ENCODE measurements around the gene CCT4.
A peak's percentile ranks its signal among the peaks of the same experiment; 100 is the strongest.
"Not testable (repeated sequence)": the region's sequence is repeated elsewhere in the genome, so short reads cannot be mapped to it uniquely, and the experiment has no call there.

The CCT4 gene

GRCh38 chr2:61879351-61879750 lies 9.1 kb downstream of the CCT4 start:
- not testable (repeated sequence) for DNase-seq (ENCODE audit: low spot score)

GRCh38 chr2:61878761-61879160 lies 9.7 kb downstream of the CCT4 start:
- no peak for DNase-seq (ENCODE audit: low spot score)

GRCh38 chr2:61877571-61878245 lies 10.7 kb downstream of the CCT4 start:
- no peak for DNase-seq (ENCODE audit: low spot score)

DNA sequence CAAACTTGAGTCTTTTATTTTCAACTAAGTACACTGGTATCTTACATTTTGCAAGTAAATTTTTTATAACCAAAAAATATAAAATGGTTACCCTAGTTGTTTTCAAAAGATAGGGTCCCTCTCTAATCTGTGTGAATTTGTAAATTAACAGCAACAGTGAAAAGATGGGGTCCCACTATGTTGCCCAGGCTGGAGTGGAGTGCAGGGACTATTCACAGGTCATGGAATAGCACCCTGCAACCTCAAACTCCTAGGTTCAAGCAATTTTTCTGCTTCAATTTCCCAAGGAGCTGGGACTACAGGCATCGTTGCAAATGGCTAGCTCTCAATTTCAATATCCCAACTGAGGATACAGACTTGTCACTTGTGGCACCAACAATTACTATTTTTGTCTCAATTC lies 12.1 kb downstream of the CCT4 start:
- DNase-seq (ENCODE audit: low spot score): no peak

GRCh38 chr2:61866482-61867089 lies 21.9 kb downstream of the CCT4 start:
- DNase-seq (ENCODE audit: low spot score): not testable (repeated sequence)

- DNase-seq (ENCODE audit: low spot score): no peak
These were observed 26.4 kb downstream of the CCT4 start for GRCh38 chr2:61862085-61862484.

- no peak for DNase-seq (ENCODE audit: low spot score)
These were observed 31.2 kb downstream of the CCT4 start for GRCh38 chr2:61857224-61857623.

GRCh38 chr2:61855318-61855613 lies 33.2 kb downstream of the CCT4 start:
- DNase-seq (ENCODE audit: low spot score): no peak

DNA sequence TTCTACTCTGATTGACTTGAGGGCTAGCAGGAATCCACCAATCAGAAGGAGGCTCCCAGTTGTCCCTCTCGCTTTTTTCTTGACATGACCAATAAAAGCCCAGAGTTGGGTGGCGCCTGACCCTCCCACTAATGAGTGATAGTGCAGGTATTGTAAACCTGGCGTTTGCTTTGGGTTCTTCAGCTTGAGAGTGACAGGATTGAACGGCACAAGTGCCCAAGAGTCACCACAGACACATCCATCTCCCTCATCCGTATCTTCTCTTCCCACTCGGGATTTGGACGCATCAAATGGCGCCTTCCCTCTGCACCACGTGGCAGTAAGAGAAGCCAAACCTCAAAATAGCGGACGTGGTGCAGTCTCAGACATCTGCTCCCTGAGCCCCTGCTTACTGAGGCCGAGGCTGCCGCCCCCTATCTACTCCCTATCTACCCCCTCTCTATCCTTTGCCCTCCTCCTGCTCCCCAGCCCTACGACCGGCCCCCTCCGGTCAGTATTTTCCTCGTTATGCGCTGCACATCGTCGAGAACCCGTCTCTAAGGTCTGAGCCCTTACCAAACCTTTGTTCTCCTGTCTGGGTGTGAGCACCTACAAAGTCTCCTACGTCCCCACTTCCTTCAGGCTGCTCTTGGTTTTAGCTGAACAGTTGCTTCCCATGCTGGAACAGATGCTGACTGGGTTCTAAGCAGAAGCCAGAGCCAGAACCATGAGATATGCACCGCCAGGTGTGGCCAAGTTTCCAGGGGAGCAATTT lies 33.7 kb downstream of the CCT4 start:
- peak; percentile 100 for DNase-seq (ENCODE audit: low spot score)

GRCh38 chr2:61853847-61854563 lies 34.5 kb downstream of the CCT4 start, which contains the start of gene FAM161A:
Gene FAM161A, minus strand, starts transcription at chr2:61854060. Its CDS starts 19 bp downstream, at chr2:61854041.
- DNase-seq (ENCODE audit: low spot score): peak; percentile 89

DNA sequence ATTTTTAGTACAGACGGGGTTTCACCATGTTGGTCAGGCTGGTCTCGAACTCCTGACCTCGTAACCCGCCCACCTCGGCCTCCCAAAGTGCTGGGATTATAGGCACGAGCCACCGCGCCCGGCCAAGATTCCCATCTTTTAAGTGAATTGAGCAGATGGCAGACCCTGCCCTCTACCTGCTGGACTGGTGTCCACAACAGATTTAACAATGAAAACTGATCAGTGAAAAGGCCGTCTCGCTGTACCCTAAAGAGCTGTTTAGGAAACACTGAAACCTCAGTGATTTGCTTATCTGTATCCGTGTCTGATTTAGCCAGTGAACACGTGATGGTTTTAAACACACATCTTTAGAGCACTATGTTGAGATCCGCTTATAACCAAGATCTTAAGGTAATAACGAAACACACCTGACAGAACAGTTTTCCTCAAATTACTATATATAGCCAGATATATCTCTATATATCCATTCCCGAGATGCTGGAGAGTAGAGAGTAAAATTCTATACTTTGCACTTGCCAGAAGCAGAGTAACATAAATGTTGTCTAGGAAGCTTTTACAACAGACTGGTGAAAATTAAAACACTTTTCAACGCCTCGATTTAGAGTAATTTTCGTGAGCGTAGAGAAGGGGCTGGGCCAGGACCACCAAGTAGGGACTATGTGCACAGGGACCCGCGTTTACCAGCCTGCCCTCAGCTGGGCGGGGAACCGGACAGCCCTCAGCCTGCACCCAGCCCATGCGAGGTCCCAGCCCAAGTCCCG lies 35.2 kb downstream of the CCT4 start:
- DNase-seq (ENCODE audit: low spot score): peak; percentile 55

DNA sequence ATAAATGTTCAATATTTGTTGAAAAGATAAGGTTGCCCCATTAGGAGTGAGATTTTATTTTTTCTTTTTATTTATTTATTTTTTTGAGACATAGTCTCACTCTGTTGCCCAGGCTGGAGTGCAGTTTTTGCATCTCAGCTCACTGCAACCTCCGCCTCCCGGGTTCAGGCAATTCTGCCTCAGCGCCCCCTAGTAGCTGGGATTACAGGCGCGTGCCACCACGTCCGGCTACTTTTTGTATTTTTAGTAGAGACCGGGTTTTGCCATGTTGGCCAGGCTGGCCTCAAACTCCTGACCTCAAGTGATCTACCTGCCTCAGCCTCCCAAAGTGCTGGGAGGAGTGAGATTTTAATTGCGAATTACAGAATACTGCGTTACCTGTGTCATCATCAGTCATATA lies 37.2 kb downstream of the CCT4 start:
- DNase-seq (ENCODE audit: low spot score): not testable (repeated sequence)

DNA sequence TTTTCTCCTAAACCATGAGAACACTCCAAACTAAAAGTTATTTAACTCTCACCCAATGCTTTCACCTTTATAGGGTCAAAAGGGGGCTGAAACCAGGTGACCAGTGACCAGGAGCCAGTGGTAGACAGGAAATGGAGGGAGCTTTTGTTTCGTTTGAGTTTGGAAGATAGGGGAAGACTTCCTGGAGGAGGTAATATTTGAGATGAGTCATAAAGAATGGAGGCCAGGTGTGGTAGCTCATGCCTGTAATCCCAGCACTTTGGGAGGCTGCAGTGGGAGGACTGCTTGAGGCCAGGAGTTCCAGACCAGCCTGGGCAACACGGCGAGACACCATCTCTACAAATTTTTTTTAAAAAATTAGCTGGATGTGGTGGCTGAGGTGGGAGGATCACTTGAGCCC lies 43.1 kb downstream of the CCT4 start:
- no peak for DNase-seq (ENCODE audit: low spot score)

GRCh38 chr2:61841286-61841685 lies 47.2 kb downstream of the CCT4 start:
- DNase-seq (ENCODE audit: low spot score): no peak

- no peak for DNase-seq (ENCODE audit: low spot score)
These were observed 53.6 kb downstream of the CCT4 start for GRCh38 chr2:61834893-61835292.

DNA sequence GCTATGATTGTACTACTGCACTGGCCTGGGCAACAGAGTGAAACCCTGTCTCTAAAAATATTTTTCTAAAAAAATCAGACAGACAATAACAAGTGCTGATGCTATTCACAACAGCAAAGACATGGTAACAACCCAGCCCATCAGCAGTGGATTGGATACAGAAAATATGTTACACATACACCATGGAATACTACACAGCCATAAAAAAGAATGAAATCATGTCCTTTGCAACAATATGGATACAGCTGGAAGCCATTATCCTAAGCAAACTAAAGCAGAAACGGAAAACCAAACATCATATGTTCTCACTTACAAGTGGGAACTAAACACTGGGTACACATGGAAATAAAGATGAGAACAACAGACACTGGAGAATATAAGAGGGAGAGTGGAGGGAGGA lies 54.5 kb downstream of the CCT4 start:
- no peak for DNase-seq (ENCODE audit: low spot score)

GRCh38 chr2:61832183-61832841 lies 56.1 kb downstream of the CCT4 start:
- no peak for DNase-seq (ENCODE audit: low spot score)

- no peak for DNase-seq (ENCODE audit: low spot score)
These were observed 66.2 kb downstream of the CCT4 start for GRCh38 chr2:61822255-61822654.

Measured in cerebellar cortex (tissue), 1 donor.